ENCODE measurements around the gene MIPOL1.

Gene MIPOL1

GRCh38 chr14:37588667-37588955 lies 390.9 kb downstream of the MIPOL1 start:
- TF ChIP-seq, protein P1, sequence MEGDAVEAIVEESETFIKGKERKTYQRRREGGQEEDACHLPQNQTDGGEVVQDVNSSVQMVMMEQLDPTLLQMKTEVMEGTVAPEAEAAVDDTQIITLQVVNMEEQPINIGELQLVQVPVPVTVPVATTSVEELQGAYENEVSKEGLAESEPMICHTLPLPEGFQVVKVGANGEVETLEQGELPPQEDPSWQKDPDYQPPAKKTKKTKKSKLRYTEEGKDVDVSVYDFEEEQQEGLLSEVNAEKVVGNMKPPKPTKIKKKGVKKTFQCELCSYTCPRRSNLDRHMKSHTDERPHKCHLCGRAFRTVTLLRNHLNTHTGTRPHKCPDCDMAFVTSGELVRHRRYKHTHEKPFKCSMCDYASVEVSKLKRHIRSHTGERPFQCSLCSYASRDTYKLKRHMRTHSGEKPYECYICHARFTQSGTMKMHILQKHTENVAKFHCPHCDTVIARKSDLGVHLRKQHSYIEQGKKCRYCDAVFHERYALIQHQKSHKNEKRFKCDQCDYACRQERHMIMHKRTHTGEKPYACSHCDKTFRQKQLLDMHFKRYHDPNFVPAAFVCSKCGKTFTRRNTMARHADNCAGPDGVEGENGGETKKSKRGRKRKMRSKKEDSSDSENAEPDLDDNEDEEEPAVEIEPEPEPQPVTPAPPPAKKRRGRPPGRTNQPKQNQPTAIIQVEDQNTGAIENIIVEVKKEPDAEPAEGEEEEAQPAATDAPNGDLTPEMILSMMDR (IDR thresholded peaks at IDR 0.05; ENCODE audit: low read depth, low read length) = no peak
- DNase-seq (ENCODE audit: extremely low read depth, low read depth) = no peak

DNA sequence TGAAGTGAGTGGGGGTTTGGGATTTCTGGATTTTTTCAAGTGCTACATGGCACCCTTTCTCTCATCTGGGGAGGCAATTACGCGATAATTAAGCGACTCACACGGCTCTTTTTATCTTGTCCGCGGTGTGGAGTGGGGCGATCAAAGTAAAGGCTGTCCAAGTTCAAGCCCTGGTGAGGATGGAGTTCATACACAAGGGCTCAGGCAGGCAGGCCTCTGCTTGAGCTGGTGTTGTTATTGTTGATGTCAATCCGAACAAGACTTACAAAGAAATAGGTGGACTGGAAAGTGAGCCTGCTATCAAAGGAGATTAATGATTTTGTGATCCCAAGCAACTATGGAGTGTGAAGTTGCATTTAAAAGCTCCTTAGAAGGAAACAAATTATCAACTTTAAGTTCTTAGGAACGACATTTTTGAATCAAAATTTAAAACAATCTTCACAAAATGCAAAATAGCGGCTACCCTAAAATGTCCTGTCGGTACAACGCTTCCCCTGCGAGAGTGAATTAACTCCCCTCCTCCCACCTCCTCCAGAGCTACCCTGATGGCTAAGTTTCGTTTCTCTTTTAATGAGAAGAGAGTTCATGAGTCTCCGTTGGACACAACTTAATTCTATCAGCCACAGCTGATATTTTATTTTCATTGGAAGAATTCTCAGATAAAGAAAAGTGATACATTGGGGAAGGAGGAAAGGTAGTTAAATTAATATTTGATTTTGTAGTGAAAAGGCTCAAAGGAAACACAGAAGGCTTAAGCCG lies 391.4 kb downstream of the MIPOL1 start:
- TF ChIP-seq, protein P1 (IDR thresholded peaks at IDR 0.05; ENCODE audit: low read depth, low read length) = no peak

GRCh38 chr14:37589715-37590427 lies 392.1 kb downstream of the MIPOL1 start:
- TF ChIP-seq, protein P1 (IDR thresholded peaks at IDR 0.05; ENCODE audit: low read depth, low read length) = no peak

More for the DNA sequence above, 391.4 kb downstream of the MIPOL1 start:
- DNase-seq (ENCODE audit: extremely low read depth, low read depth) = no peak

DNA sequence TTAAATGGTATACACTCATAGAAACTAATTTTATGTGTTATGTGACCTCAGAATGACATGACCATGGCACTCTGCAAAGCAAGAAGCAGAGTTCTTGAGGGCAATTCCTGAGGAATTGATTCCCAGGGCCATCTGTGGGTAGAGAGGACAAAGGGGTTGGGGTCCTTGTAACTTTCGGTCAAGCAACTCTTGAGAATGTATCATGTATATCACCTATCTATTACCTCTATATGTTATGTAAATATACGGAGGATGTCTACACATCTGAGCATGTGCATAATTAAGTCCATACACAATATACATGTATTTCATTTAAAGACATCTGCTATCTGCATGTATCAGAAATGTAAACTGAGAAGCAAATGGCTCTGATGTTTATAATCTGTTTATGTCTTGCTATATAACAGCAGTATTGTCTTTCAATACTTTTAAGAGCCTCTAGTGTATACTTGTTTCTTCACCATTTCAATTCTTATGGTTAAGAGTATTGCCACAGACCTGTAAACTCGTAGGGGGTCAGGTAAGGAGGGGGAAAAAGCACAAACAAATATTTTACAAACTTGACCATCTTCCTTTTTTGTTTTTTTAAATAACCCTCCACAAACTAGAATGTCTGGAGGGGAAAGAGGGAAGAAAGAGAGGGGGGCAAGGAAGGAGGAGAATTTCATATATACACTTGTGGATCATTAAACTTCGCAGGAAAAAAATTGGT lies 392.8 kb downstream of the MIPOL1 start:
- TF ChIP-seq, protein P1 (IDR thresholded peaks at IDR 0.05; ENCODE audit: low read depth, low read length) = no peak
- DNase-seq (ENCODE audit: extremely low read depth, low read depth) = no peak

More at GRCh38 chr14:37589715-37590427, 392.1 kb downstream of the MIPOL1 start:
- no peak for DNase-seq (ENCODE audit: extremely low read depth, low read depth)

- TF ChIP-seq, protein P1 (IDR thresholded peaks at IDR 0.05; ENCODE audit: low read depth, low read length) = no peak
- no peak for DNase-seq (ENCODE audit: extremely low read depth, low read depth)
Observed at GRCh38 chr14:37591311-37591940, 393.7 kb downstream of the MIPOL1 start.

DNA sequence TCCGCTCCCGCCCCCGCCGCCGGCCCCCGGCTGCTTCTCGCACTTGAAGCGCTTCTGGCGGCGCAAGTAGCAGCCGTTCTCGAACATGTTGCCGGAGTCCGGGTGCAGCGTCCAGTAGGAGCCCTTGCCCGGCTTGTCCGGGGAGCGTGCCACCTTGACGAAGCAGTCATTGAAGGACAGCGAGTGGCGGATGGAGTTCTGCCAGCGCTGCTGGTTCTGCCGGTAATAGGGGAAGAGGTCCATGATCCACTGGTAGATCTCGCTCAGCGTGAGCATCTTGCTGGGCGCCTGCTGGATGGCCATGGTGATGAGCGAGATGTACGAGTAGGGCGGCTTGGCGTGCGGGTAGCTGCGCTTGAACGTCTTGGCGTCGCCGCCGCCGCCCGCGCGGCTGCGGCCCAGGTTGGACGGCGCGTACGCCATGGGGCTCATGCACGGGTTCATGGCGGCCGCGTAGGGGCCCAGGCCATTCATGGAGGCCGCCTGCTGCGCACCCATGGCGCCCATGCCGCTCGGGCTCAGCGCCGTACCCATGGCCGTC lies 394.3 kb downstream of the MIPOL1 start:
- no peak for DNase-seq (ENCODE audit: extremely low read depth, low read depth)
- TF ChIP-seq, protein P1 (IDR thresholded peaks at IDR 0.05; ENCODE audit: low read depth, low read length) = no peak
